ENCODE measurements around the gene HNRNPUL1.

The HNRNPUL1 gene

DNA sequence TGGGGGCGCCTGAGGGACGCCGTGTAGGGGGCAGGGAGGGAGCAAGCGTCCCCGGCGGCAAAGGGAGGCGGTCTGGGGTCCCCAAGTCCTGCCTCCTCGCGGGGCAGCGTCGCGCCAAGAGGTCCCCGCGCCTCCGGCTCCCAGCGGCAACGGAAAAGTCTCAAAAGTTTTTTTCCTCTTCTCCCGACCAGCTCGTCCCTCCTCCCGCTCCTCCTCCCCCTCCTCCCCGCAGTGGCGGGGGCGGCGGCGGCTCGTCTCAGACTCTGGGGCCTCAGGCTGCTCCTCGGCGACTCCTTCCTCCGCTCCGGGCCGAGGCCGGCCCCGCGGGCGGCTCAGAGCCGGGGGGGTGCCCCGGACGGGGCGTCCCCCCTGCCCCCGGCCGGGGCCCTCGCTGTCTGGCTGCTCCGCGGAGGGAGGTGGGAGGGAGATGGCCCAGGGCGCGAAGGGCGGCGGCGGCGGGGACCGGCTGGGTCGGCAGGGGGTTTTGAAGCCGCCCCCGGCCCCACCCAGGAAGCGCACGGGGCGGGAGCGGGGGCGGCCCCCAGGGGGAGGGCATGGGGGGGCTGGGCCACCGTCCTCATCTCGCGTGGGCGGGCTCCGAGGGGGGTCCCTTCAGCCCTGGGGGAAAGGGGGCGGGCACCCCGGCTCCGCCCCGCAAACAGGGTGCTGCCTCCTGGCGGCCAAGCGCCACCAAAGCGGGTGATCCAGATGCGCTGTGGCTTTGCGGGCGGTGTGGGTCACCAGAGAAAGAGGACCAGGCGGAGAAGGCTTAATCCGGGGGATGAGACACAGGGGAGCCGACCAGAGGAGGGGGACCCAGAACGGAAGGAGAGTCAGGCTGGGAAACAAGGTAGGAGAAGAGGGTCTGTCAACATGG is 89.5 kb downstream of the HNRNPUL1 start, which contains the start of gene TGFB1:
TSS of gene TGFB1 (minus strand) at position 457 of the 877 bp plus-strand sequence. CDS start 878 bp downstream, outside the sequence.
- no peak for DNase-seq (ENCODE audit: low read depth, low spot score)

DNA sequence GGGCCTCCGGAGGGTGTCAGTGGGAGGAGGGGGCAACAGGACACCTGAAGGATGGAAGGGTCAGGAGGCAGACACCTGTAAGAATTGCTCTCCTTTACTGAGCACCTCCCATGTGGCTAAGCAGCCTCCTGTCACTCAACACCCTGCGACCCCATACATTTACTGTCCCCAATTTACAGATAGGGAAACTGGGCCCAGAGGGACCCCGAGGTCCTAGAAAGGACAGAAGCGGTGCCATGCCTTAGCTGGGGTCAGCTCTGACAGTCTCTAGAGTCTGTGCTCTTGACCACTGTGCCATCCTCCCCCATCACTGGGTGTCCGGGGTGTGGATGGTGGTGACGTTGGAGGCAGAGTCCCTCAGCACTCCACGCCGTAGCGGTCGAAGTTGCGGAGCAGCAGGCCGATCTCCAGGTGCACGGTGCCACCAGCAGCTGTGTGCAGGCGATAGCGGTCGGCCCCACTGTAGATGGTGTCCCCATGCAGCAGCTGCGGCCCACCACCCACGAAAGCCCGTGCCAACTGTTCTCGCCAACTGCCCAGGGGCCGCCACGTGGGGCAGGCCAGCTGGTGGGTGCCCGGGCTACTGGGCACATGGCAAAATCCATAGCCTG is 90.3 kb downstream of the HNRNPUL1 start:
- DNase-seq (ENCODE audit: low read depth, low spot score), result no peak

DNA sequence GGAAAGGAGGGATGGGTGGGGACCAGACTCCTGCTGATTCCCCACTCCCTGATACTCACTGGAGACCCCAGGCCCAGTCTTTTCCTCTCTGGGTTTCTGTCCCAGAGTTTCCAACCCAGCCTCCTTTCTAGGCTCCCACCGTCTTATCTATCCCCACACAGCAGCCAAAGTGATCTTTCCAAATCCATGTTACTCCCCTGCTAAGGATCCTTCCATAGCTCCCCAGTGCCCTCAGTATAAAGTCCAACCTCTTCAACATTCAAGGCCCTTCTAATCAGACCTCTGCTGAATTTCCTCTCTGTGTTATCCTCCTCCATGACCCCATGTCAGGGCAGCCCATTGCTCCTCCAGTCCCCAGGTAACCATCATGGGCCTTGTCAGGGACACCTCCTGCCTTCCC is 90.9 kb downstream of the HNRNPUL1 start:
- DNase-seq (ENCODE audit: low read depth, low spot score), result no peak

DNA sequence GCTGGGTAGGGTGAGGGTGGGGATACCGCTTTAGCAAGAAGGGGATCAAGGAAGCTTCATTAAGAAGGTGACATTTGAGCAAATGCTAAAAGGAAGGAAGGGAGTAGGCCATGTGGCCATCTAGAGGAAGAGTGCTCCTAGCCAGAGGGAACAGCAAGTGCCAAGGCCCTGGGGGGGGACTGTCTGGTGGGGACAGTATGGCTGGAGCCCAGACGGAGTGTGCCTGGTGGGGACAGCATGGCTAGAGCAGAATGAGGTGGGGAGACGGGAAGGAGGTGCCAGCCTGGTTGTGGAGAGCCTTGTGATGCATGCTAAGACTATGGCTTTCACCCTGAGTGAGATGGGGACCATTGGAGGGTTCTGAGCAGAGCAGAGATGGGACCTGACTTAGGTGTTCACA is 91.6 kb downstream of the HNRNPUL1 start:
- DNase-seq (ENCODE audit: low read depth, low spot score), result no peak

DNA sequence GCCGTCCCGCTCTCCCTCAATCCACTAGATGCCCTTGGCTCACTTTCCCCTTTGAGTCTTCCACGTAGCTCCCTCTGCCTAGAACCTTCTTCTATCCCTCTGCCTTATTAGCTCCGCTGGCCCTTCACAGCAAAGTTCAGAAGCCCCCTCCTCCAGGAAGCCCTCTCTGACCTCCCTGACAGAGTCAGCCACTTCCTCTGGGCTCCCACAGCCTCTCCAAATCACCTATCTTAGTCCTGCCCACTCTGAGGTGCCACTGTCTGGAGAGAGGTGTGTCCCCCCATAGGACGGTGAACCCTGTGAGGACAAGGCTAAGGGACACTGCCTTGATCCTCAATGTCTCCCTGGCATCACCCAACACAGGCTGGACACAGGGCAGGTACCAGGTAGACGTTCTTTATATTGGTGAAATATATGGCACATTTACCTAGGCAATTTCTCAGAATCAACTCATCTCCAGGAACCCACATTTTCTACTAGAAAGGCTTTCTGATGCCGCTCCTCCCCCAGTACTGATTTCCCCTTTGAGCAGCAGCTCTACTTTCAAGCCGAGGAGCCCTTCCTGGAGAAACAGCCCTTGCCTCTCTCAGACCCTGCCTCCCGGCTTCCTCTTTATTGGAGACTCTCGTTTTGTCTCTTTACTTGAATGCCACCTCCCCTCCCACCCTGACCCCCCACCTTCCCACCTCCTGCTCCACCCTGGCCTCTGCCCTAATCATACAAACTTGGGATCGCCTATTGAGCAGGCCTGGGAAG is 93.0 kb downstream of the HNRNPUL1 start:
- no peak for DNase-seq (ENCODE audit: low read depth, low spot score)
